KMS-11 (cell line): ENCODE data around the gene TMED1.
"Not testable (repeated sequence)": the region's sequence is repeated elsewhere in the genome, so short reads cannot be mapped to it uniquely, and the experiment has no call there.

Experiments
- H2AFZ ChIP-seq: fragments of 200-600 bp; sonication (generic); 2 replicates; pipeline ENCODE4 v1.6.1; 2016; ENCODE audit warnings: antibody characterized with exemption, mixed run types, low read depth
- H3K27ac ChIP-seq: fragments of 200-600 bp; sonication (generic); 2 replicates; pipeline ENCODE4 v1.6.1; 2016; ENCODE audit warnings: mild to moderate bottlenecking, mixed run types
- H3K27me3 ChIP-seq: fragments of 200-600 bp; sonication (generic); 2 replicates; pipeline ENCODE4 v1.6.1; 2017; ENCODE audit warnings: mild to moderate bottlenecking, low read depth, mixed run types, moderate library complexity; ENCODE audit not compliant: insufficient read depth
- H3K36me3 ChIP-seq: fragments of 200-600 bp; sonication (generic); 2 replicates; pipeline ENCODE4 v1.6.1; 2017; ENCODE audit warnings: mild to moderate bottlenecking, mixed run types; ENCODE audit not compliant: insufficient read depth
- H3K4me1 ChIP-seq: fragments of 200-600 bp; sonication (generic); 2 replicates; pipeline ENCODE4 v1.6.1; 2016; ENCODE audit warnings: mild to moderate bottlenecking, low read depth, mixed run types; ENCODE audit not compliant: poor library complexity, severe bottlenecking
- H3K4me2 ChIP-seq: fragments of 200-600 bp; sonication (generic); 2 replicates; pipeline ENCODE4 v1.7.0; 2016; ENCODE audit warnings: mild to moderate bottlenecking, mixed run types
- H3K4me3 ChIP-seq: fragments of 200-600 bp; sonication (generic); IDR thresholded peaks from 2 replicates; pipeline ENCODE4 v1.6.1; 2017; ENCODE audit warnings: low read depth, low read length, mixed read lengths; ENCODE audit not compliant: insufficient read depth
- H3K79me2 ChIP-seq: fragments of 200-600 bp; sonication (generic); 2 replicates; pipeline ENCODE4 v1.6.1; 2016; ENCODE audit warnings: low read depth, mixed run types; ENCODE audit not compliant: insufficient read depth
- H3K9ac ChIP-seq: fragments of 200-600 bp; sonication (generic); 2 replicates; pipeline ENCODE4 v1.6.1; 2016; ENCODE audit warnings: mild to moderate bottlenecking, mixed run types
- H4K20me1 ChIP-seq: fragments of 200-600 bp; sonication (generic); 2 replicates; pipeline ENCODE4 v1.6.1; 2016; ENCODE audit warnings: mild to moderate bottlenecking, mixed run types; ENCODE audit not compliant: insufficient read depth
- TF ChIP-seq, protein P1 (sequence below): fragments of 200-600 bp; sonication (generic); conservative IDR thresholded peaks from 2 replicates; pipeline ENCODE4 v1.6.1; 2017; ENCODE audit warnings: low read depth, mild to moderate bottlenecking, antibody characterized with exemption, low read length, moderate library complexity, mixed read lengths

The TMED1 gene

DNA sequence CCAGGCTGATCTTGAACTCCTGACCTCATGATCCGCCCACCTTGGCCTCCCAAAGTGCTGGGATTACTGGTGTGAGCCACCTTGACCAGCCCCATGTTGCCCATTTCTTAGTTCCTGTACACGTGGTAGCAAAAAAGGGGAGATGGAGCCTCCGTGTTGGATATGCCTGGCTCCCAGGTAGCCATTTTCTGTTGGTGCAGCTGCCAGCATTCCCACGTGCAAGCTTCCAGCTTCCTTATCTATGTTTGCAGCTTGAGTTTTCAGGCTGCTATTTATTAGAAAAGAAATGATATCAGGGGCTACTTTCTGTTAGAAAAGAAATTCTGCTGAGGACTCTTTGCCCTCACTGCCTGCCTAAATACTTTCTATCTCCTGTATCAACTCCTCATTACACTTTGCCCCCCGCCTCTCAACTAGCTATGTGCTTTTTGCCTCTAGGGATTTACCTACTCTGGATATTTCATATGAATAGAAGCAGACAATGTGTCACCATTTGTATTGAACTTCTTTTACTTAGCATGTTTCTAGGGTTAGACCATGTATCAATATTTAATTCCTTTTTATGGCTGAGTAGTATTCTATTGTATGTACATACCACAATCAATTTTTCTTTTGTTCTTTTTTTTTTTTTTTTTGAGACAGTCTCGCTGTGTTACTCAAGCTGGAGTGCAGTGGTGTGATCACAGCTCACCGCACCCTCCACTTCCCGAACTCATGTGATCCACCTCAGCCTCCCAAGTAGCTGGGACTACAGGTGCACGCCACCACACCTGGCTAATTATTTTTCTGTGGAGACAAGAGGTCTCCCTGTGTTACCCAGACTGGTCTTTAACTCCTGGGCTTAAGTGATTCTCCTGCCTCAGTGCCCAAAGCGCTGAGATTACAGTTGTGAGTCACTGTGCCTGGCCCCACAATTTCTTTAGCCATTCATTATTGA is 3.4 kb upstream of the TMED1 start:
- Histone ChIP-seq H3K27ac (no peak overlapping the region), H3K27me3 (peaks cover 7% of the 10 kb centered on the region; the same call in 1 of the 2 replicates), H3K4me3 (no peak overlapping the region), H3K9ac (no peak overlapping the region), H3K79me2 (no peaks in the 10 kb centered on the region), H3K36me3 (no peaks in the 10 kb centered on the region), H3K4me1 (peaks cover 7% of the 10 kb centered on the region), H4K20me1 (no peaks in the 10 kb centered on the region), H3K4me2 (no peak overlapping the region), H2AFZ (no peak overlapping the region)
- TF ChIP-seq, protein P1, sequence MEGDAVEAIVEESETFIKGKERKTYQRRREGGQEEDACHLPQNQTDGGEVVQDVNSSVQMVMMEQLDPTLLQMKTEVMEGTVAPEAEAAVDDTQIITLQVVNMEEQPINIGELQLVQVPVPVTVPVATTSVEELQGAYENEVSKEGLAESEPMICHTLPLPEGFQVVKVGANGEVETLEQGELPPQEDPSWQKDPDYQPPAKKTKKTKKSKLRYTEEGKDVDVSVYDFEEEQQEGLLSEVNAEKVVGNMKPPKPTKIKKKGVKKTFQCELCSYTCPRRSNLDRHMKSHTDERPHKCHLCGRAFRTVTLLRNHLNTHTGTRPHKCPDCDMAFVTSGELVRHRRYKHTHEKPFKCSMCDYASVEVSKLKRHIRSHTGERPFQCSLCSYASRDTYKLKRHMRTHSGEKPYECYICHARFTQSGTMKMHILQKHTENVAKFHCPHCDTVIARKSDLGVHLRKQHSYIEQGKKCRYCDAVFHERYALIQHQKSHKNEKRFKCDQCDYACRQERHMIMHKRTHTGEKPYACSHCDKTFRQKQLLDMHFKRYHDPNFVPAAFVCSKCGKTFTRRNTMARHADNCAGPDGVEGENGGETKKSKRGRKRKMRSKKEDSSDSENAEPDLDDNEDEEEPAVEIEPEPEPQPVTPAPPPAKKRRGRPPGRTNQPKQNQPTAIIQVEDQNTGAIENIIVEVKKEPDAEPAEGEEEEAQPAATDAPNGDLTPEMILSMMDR, result no peak

GRCh38 chr19:10838377-10838776 is 2.4 kb upstream of the TMED1 start:
- no peaks in the 10 kb centered on the region for H4K20me1 ChIP-seq
- H2AFZ ChIP-seq, result no peak overlapping the region
- peaks cover 7% of the 10 kb centered on the region for H3K4me1 ChIP-seq
- no peak overlapping the region for H3K9ac ChIP-seq
- no peak overlapping the region for H3K4me2 ChIP-seq
- no peak overlapping the region for H3K4me3 ChIP-seq
- TF ChIP-seq, protein P1, result no peak
- H3K79me2 ChIP-seq, result no peaks in the 10 kb centered on the region
- H3K27me3 ChIP-seq, result peaks cover 7% of the 10 kb centered on the region; the same call in 1 of the 2 replicates
- H3K36me3 ChIP-seq, result no peaks in the 10 kb centered on the region
- H3K27ac ChIP-seq, result no peak overlapping the region

DNA sequence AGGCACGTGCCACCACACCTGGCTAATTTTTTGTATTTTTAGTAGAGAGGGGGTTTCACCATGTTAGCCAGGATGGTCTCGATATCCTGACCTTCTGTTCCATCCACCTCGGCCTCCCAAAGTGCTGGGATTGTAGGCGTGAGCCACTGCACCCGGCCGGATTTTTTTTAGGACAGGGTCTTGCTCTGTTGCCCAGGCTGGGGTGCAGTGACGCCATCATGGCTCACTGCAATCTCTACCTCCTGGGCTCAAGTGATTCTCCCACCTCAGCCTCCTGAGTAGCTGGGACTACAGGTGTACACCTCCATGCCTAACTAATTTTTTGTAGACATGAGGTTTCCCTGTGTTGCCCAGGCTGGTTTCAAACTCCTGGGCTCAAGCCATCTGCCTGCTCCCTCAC is 1.6 kb upstream of the TMED1 start:
- not testable (repeated sequence) for H3K4me1 ChIP-seq, H3K9ac ChIP-seq, H3K79me2 ChIP-seq, H3K4me2 ChIP-seq, H2AFZ ChIP-seq, H3K4me3 ChIP-seq, H3K27me3 ChIP-seq, H4K20me1 ChIP-seq, H3K27ac ChIP-seq, H3K36me3 ChIP-seq

DNA sequence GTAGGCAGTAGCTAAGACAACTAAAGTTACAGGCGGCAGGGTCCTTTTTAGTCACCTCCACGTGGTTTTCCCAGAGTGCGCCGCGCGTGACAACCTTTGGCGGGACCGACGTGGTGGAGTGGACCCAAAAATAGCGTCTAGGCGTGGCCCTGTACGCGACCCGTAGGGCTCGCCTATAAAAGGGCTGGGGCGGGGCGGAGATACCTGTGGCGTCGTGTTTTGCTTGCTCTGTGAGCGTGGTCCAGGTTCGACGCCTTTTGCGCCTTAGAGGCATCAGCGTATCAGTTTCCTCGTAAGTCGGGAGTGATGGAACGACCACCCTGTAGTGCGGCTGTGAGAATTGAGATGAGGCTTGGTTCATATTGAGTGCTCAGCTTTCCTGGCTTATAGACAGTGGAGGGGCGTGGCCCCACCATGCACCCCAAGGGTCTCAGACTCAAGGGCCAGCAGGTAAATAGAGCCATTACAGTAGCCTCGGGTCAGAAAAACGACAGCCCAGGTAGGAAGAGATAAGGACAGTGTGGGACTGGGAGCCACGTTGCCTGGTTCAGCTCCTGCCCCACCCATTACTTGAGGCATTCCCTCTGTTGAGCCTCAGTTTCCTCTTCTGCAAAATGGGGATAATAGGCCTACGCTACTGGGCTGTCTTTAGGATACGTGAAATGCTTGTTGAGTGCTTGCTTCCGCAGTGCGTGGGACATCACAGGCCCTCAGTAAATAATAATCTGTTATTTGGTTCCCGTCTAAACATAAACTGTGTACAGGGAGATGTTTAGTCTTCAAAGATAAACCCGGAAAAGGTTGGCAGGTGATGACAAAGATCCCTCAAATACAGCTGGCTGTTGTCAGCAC is 693 bp upstream of the TMED1 start:
- peaks cover 7% of the 10 kb centered on the region; the same call in 1 of the 2 replicates for H3K27me3 ChIP-seq
- H3K79me2 ChIP-seq, result no peaks in the 10 kb centered on the region
- H2AFZ ChIP-seq, result peak overlapping the region; percentile 88
- H3K4me2 ChIP-seq, result peak overlapping the region; percentile 52
- peak overlapping the region; percentile 53 for H3K4me3 ChIP-seq
- peak overlapping the region; percentile 82 for H3K9ac ChIP-seq
- H3K4me1 ChIP-seq, result peaks cover 7% of the 10 kb centered on the region
- no peaks in the 10 kb centered on the region for H3K36me3 ChIP-seq
- H3K27ac ChIP-seq, result peak overlapping the region; percentile 92
- TF ChIP-seq, protein P1, result no peak; the same call in 1 of the 2 replicates
- H4K20me1 ChIP-seq, result no peaks in the 10 kb centered on the region
